Peyer's patch (tissue), 4 donors: ENCODE results near the gene PIP5K1B. TPM values are rescaled to one million over a fixed set of nuclear protein-coding genes. Genes with fewer than 3 reads are reported as not detected.
A peak's percentile ranks its signal among the peaks of the same experiment; 100 is the strongest.

Experiments
- DNase-seq, 3 donors: peaks; one replicate each; pipeline ENCODE4 v3.0.0-alpha.2; 2017 to 2019
- H3K27ac ChIP-seq, 4 donors: fragments of 200-600 bp; sonication (generic); one replicate each; pipeline ENCODE4 v1.5.1; 2016 to 2019
- H3K27me3 ChIP-seq, 2 donors: fragments of 200-600 bp; sonication (generic); one replicate each; pipeline ENCODE4 v1.5.1; 2019
- H3K36me3 ChIP-seq, 3 donors: fragments of 200-600 bp; sonication (generic); one replicate each; pipeline ENCODE4 v1.5.1; 2016 to 2019
- H3K4me1 ChIP-seq, 4 donors: fragments of 200-600 bp; sonication (generic); one replicate each; pipeline ENCODE4 v1.5.1; 2016 to 2019
- H3K4me3 ChIP-seq, 4 donors: fragments of 200-600 bp; sonication (generic); 1 replicate in 3 of 4; 2 replicates in 1 of 4; pipeline ENCODE4 v1.5.1; 2016 to 2019; ENCODE audit warnings: mild to moderate bottlenecking in 1 of 4
- H3K9me3 ChIP-seq, 4 donors: fragments of 200-600 bp; sonication (generic); one replicate each; pipeline ENCODE4 v1.5.1; 2016 to 2019; ENCODE audit warnings: mild to moderate bottlenecking in 1 of 4
- POLR2A ChIP-seq, 2 donors: fragments of 450-650 bp; IDR thresholded peaks; one replicate each; pipeline ENCODE4 v1.5.1; 2017; ENCODE audit warnings: antibody characterized with exemption in 2 of 2, mild to moderate bottlenecking in 2 of 2, moderate library complexity in 2 of 2
- total RNA-seq, 4 donors: library from RNA; depleted of rRNA; stranded (reverse); fragments of >200 nt; gene quantifications; one replicate each; pipeline ENCODE4 v1.1.0, GENCODE V29; 2016
- TF ChIP-seq, protein P1 (sequence below), 6 experiments: fragments of 450-650 bp in 4 of 6; fragments of 200-600 bp in 2 of 6; sonication (generic) in 1 of 6; IDR thresholded peaks; one replicate each; pipeline ENCODE4 v1.5.1; 2017 to 2019; ENCODE audit warnings: antibody characterized with exemption in 6 of 6, mild to moderate bottlenecking in 3 of 6, moderate library complexity in 1 of 6

The PIP5K1B gene
- total RNA-seq, 4 donors from 2014 or later: 15.7 to 60.1 (median 54.4) TPM

DNA sequence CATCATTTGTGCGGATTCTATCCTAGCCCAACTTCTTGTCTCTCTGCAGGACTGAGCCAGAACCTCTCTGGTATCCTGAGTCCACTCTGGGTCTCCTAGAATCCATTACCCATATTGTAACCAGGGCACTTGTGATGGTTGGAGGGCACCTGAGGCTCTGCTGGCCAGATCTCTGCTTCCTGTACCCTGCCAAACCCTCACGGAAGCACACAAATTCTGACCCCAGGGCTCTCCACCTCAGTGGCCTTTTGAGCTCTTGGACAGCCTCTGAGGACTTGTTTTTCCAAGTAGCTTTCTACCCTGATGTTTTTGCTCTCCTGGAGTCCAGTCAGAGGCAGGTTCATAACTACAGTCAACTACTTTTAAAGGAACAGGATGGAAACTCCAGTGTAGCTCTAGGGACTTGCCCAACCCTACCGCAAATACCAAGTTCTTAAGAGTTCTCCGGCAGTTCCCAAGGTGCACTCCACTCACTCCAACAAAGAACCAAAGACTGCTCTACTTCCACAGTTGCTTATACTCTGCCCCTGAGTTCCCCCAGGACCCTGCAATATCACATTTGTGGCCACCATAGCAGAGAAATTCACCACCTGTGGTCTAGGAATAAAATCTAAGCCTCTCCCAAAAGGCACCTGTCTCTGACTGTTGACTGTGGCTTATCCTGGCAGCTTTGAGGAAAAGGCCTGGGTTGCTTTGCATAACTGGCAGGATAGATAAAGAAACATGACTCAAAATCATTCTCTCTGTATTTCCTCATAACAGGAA is 9.6 kb downstream of the PIP5K1B start:
- TF ChIP-seq, protein P1, sequence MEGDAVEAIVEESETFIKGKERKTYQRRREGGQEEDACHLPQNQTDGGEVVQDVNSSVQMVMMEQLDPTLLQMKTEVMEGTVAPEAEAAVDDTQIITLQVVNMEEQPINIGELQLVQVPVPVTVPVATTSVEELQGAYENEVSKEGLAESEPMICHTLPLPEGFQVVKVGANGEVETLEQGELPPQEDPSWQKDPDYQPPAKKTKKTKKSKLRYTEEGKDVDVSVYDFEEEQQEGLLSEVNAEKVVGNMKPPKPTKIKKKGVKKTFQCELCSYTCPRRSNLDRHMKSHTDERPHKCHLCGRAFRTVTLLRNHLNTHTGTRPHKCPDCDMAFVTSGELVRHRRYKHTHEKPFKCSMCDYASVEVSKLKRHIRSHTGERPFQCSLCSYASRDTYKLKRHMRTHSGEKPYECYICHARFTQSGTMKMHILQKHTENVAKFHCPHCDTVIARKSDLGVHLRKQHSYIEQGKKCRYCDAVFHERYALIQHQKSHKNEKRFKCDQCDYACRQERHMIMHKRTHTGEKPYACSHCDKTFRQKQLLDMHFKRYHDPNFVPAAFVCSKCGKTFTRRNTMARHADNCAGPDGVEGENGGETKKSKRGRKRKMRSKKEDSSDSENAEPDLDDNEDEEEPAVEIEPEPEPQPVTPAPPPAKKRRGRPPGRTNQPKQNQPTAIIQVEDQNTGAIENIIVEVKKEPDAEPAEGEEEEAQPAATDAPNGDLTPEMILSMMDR (IDR thresholded peaks at IDR 0.05): no peak
- TF ChIP-seq POLR2A (IDR thresholded peaks at IDR 0.05): no peak
- Histone ChIP-seq H3K4me1 (peaks cover 0 to 40% (median under 1%) of the 10 kb centered on the region in 4 donors), H3K27me3 (no peaks in the 10 kb centered on the region), H3K9me3 (no peaks in the 10 kb centered on the region), H3K27ac (peak overlapping the region in 1 of 4 donors; percentile 21), H3K36me3 (no peaks in the 10 kb centered on the region), H3K4me3 (no peak overlapping the region)
- no peak for DNase-seq

DNA sequence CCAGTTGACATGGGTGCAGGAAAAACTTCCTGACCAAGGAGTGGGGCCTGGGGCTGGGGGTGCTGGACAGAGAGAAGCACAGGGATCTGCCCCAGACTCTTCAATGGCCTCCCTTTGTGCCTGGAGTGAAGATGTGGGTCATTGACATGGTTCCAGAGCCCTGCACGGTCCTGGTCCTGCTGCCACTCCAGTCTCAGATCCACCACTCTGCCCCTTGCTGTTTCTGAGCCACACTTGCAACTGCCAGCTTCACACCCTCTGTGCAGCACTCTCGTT is 10.1 kb downstream of the PIP5K1B start:
- TF ChIP-seq, protein P1 (IDR thresholded peaks at IDR 0.05): no peak
- TF ChIP-seq POLR2A (IDR thresholded peaks at IDR 0.05): no peak
- Histone ChIP-seq H3K27ac (peak overlapping the region in 1 of 4 donors; percentile 21), H3K36me3 (no peaks in the 10 kb centered on the region), H3K4me3 (no peak overlapping the region), H3K4me1 (peaks cover 0 to 42% (median 0%) of the 10 kb centered on the region in 4 donors), H3K27me3 (no peaks in the 10 kb centered on the region), H3K9me3 (no peaks in the 10 kb centered on the region)
- no peak for DNase-seq

DNA sequence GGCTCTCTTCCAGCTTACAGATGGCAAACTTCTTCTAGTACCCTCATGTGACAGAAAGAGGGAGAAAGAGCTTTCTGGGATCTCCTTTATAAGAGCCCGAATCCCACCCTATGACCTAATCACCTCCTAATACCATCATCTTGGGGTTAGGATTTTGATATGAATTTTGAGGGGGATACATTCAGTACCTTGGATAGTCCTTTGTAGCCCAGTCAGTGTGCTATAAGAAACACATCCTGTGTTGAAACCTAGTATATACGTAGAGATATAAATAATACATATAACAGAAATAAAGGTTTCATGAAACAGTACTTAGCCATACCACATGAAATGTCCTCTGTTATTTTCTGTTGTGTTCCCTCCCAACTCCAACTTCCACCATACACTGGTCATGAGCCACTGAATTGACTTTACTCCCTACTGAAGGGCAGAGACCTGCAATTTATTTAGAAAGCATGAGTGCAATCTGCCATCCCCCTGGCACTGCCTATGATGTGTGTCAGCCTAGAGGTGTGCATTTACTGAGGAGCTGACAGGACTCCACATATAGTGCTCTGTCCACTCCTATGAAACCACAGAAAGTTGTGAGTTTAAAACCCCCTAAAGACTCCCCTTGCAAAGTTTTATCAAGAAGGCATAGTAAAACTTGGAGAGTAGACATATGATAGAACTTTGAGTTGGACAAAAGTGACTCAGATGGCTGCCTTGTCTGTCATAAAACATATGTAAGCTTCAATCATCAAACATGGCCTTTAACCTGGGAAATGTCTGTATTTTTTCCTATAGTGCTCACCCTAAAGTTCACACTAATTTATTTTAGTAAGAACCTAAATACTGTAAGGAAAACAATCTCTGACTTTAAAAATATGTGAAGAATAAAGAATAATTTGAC is 12.8 kb downstream of the PIP5K1B start:
- Histone ChIP-seq H3K4me3 (no peak overlapping the region), H3K9me3 (no peaks in the 10 kb centered on the region), H3K4me1 (peaks cover 0 to 35% (median 0%) of the 10 kb centered on the region in 4 donors), H3K27ac (peak overlapping the region in 2 of 4 donors; percentile 32 to 70), H3K36me3 (no peaks in the 10 kb centered on the region), H3K27me3 (no peaks in the 10 kb centered on the region)
- DNase-seq: no peak
- TF ChIP-seq, protein P1 (IDR thresholded peaks at IDR 0.05): no peak
- no peak for TF ChIP-seq POLR2A (IDR thresholded peaks at IDR 0.05)

DNA sequence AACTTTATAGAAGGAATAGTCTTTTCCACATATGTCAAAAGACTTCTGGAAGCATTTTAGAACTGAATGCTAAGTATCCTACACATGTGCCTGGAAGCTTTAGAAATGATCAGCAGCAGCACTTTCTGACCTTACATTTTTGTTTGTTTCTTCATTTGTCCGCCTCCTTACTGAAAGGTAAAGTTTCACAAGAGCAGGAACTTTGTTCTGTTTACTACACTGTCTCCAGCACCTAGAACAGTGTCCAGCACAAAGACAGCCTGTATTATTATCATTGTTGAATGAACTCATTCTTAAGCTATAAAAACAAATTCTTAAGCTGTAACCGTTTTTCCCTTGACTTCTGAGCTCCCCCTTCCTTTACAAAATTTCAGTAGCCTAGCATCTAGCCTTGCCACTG is 14.8 kb downstream of the PIP5K1B start:
- DNase-seq: no peak
- no peak overlapping the region for H3K27ac ChIP-seq

DNA sequence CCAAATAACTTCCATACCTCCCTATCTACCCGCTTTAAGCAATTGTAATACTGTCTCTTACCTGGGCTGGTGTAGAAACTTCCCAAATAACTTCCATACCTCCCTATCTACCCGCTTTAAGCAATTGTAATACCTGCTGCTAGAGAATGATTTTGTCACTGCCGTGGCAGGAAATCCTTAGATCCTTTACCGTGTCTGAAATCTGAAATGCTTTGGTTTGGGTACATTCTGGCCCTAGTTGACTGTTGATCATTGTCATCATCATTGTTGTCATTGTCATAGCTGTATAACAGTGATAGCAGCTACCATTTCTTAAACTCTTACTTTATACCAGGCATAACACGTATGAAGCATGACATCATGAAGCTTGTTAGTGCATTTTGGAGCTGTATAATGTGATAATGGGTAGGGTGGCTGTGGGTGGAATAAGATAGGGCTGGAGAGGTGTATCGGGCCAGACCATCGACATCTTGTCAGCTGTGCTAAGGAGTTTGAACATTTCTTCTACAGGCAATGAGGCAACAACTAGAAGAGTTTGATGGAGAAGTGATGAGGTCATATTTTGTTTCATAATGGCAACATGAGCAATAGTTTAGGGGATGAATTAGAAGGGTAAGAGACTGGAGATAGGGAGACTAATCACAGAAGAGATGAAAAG is 15.7 kb downstream of the PIP5K1B start:
- H3K9me3 ChIP-seq: no peaks in the 10 kb centered on the region
- no peak overlapping the region for H3K4me3 ChIP-seq
- no peak overlapping the region for H3K27ac ChIP-seq
- H3K27me3 ChIP-seq: no peaks in the 10 kb centered on the region
- no peak for DNase-seq
- no peak for TF ChIP-seq POLR2A (IDR thresholded peaks at IDR 0.05)
- TF ChIP-seq, protein P1 (IDR thresholded peaks at IDR 0.05): no peak
- no peaks in the 10 kb centered on the region for H3K36me3 ChIP-seq
- peaks cover 0 to 35% (median 0%) of the 10 kb centered on the region in 4 donors for H3K4me1 ChIP-seq

More for the DNA sequence above, 14.8 kb downstream of the PIP5K1B start:
- no peaks in the 10 kb centered on the region for H3K27me3 ChIP-seq
- no peak for TF ChIP-seq POLR2A (IDR thresholded peaks at IDR 0.05)
- peaks cover 0 to 35% (median 0%) of the 10 kb centered on the region in 4 donors for H3K4me1 ChIP-seq
- no peaks in the 10 kb centered on the region for H3K9me3 ChIP-seq
- no peaks in the 10 kb centered on the region for H3K36me3 ChIP-seq
- no peak overlapping the region for H3K4me3 ChIP-seq
